GM21381 (cell line): Measurements from ENCODE around the gene PTPRG.

ENCODE experiments used
- ATAC-seq: cut with Tn5 transposase; IDR thresholded peaks from one replicate; pipeline ENCODE4 v1.9.1; 2021; ENCODE audit warnings: mild to moderate bottlenecking, moderate library complexity; ENCODE audit not compliant: unreplicated experiment

PTPRG gene

DNA sequence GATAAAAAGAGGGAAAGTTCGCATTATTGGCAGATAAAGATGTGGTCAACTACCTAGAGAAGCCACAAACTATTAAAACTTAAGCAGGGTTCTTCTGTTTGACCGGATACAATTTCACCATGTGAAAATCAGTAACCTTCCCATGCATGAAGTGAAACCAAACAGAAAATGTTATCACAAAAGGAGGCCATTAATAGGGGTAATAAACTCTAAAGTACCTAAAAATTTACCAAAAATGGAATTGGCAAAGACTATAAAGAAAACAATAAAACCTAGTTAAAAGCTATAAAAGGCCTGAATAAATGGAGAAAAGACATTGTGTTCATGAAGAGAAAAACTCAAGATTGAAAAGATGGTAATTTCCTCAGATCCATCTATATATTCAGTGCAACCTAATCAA is 728.6 kb downstream of the PTPRG start:
- ATAC-seq = no peak

DNA sequence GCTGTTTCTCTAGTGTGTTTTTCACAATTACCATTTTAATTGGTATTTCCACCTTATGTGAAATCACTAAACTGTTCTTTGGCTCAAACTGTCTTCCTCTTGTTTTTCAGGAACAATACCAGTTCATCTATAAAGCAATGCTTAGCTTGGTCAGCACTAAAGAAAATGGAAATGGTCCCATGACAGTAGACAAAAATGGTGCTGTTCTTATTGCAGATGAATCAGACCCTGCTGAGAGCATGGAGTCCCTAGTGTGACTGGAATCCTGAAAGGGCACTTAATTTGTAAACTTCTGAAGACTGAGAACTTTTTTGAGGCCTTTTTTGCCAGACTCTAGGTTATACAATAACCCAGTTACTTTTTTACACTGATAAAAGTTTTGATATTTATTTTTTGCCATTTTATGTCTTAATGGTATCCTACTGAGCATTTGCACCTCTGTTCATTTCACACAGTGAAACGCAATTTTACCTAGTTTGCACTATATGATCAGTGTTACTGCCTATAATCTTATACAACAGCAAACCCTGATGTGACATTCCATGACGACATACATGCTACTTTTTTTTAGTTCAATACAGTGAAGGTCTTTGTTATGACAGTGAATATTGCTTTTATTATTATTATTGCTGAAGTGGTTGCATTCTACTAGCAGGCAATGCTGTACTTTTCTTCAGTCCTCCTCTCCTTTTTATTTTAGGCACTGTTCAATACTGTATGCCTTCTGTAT is 731.8 kb downstream of the PTPRG start:
- no peak for ATAC-seq

DNA sequence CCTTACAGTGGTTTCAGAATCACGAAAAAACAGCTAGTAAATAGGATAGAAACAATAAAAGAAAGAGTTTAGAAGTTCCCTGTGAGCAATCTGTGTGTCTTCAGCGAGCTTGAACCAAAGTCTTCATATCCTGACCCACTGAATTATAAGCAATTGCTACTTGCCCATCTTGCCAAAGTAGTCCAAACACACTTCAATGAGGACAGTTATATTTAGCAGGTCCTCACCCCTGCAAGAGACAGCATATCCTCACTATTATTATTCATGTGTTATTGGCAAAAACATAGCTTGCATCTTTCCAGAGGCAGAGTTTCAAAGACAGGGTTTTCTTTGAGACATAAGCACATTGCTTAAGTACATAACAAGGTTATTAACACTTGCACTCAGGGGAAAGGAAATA is 734.2 kb downstream of the PTPRG start:
- ATAC-seq = no peak

DNA sequence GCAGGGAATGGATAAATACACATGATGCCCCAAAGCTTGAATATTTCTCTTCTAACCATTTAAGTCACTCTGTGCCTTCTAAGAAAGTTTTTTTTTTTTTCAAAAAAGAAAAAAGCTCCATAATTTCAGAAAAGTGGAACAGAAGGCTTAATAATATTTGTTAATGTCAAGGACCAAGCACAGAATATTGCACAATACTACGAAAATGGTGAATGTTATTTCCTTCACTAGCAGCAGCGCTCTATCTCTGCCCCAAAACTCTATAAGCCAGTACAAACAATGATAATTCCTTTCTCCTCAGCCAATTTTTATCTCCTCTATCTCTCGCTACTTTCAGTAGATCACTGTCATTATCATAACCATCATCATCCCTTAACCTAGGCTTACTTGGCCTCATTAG is 739.2 kb downstream of the PTPRG start:
- ATAC-seq = no peak

DNA sequence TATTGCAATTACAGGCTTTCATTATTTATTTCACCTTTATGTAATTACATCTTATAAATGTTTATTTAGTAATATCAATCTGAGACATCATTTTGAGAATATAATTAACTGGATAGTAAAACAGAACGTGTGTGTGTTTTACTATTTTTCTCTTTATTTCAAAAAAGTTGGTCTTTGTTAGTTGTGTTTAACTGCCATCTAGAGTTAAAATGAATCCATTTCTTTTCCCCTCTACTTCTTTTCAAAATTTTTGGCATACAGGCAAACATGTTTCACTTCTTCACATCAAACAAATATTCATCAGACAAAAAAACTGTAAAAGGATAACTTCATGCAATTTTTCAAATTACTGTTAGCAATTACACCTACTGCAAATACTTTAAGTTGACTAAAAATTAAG is 750.8 kb downstream of the PTPRG start:
- no peak for ATAC-seq

DNA sequence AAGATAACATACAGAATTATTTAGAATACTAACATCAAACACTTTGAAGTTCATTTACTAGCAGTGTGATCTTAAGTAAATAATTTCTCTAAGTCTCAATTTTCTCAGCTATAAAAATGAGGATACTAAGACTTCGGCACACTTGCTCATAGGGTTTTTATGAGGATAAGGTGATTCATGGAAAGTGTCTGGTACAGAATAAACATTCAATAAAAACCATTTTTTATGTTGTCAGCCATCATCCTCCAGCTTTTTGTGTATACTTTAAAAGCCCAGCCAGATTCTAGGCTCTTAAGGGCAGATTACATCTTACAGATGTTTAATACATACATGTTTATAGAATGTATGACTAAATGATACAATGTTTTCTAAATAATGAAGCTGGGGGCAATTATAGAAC is 755.2 kb downstream of the PTPRG start:
- no peak for ATAC-seq

DNA sequence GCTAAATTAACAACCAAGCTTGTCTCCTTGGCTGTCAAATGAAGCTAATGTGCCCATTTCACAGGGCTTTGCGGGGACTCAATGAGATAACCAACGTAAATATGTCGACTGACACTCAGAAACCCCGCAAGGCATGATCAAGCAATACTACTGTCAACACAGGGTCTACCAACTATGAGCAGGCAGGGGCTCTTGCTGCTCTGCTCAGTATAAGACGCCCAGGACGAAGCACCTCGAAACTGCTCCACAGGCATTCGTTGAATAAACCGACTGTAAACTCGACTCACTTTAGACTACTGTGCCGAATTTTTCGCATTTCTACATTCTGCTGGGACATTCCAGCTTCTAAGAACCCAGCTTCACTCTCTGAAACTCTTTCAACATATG is 757.0 kb downstream of the PTPRG start:
- ATAC-seq = no peak

DNA sequence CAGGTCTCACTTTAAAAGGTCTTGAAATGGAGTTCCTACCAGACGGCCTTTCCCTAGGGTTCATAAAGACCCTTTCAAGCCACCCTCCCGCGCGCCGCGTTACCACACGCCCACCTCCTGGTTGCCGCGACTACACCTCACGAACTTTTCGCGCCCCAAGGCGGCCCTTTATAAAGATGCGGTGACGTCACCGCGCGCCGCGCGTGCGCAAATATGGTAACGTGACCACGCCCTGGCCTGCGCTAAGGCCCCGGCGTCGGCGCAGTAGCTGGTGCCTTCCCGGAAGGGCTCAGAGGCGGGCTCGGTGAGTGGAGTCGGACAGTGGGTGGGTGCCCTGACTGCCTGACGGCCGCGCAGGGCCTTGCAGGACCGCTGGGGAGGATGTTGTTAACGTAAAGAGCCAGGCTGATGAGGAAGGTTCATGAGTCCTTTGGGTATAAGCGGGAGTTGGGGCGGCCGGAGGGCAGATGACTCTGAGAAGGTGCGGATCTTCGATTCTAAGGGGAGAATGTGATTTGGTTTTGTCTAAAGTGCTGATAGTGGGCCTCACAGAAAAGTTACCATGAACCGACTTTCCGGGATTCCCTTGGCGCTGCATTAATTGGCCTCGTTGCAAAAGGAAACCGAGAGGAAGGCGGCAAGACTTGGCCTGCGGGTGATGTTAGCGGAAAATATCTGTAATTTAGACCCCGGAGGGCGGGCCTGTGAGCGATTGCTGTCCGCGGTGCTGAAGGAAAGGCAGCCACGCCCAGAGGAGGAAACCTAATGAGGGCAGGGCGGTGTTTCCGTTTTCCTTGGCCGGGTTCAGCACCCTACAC is 757.6 kb downstream of the PTPRG start:
- peak; percentile 97 for ATAC-seq

DNA sequence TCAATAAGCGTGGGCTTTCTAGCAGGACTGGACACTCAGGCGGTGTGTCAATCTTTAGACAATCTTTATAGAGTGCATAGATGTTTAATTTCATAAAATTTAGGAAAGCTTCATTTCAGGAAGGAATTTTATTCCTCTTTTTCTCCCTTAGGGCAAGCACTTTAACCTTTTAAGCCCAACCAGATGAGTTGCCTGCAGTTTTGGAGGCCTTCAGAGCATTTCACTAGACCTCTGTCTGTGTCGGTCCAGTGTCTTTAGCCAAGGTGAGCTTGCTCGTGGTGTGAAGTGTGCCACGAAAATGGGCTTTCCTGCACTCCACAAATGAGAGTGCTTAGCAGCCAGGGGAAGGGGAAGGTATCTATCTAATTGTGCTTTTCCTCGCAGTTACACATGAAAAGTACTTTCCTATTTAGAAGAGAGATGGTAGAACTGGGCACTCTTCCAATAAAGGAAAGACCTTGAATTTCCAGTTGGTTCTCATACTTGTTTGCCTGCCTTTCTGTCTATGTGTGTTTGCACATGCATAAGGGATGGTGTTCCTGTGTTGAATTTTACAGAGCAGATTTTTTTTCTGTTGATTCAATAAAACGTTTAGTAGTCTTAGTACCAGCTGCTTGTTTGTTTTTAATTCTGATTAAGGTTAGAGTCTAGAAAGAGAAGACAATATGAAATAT is 758.3 kb downstream of the PTPRG start:
- ATAC-seq = no peak

DNA sequence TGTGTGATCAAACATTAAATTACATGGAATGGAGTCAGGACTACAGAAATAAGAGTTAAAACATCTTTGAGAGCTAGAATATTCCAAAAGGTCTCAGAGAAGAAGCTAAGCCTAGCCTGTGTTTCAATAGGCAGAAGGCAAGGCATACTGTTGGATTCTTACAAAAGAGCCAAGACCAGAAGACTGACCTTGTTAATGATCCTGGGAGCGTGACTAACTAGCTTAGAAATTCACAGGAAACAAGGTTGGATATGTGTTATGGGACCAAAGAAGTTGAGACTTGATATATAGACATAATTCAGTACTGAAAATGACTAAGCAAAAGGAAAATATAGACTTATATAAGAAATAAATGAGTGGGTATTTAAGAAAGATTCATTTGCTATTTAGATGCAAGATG is 761.9 kb downstream of the PTPRG start:
- no peak for ATAC-seq

DNA sequence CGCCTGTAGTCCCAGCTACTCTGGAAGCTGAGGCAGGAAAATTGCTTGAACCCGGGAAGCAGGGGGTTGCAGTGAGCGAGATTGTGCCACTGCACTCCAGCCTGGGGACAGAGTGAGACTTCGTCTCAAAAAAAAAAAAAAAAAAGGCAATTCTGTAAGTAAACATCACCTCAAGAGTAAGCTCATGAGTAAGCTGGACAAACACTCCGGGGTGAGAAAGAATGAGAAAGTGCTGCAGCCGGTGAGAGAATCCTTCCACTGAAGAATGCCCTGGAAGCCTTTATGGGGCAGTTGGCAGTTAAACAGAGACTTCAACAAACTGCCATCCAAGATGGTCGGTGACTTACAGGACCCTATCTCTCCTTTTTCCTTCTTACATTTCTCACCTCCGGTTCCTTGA is 764.5 kb downstream of the PTPRG start:
- ATAC-seq = no peak

DNA sequence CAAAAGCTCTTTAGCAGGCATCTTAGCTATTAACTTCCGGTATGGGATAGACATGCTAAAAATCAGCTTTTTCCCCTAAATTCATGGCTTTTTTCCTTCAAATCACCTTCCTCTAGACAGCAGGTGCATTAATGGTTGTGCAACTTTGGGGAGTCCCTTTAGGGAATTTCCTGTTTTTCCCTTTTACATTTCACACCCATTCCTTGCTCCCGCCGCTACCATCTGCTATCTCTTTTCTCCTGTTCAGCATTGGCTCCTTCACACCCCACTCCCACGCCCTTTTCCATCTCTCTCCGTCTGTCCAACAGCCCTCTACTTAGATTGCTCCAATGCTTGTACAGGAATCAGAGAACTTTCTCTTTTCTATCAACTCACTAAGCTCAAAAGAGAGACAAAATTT is 768.6 kb downstream of the PTPRG start:
- no peak for ATAC-seq

DNA sequence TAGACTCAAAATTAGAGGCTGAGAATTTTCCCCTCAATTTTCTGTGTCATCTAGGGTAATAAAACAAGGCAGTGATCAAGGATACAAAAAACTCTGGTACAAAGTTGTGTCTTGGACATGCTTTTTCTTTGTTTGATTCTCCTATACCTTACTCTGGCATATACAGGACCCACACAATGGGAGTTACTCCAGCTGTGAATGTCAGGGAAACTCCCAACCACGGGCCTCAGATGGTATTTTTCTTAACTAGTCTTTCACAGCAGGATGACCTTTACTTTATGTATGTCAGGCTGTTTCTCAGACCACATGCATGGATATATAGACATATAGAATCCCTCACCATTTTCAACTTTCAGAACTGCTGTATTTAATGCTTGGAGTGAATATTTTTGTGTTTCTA is 770.6 kb downstream of the PTPRG start:
- ATAC-seq = no peak

DNA sequence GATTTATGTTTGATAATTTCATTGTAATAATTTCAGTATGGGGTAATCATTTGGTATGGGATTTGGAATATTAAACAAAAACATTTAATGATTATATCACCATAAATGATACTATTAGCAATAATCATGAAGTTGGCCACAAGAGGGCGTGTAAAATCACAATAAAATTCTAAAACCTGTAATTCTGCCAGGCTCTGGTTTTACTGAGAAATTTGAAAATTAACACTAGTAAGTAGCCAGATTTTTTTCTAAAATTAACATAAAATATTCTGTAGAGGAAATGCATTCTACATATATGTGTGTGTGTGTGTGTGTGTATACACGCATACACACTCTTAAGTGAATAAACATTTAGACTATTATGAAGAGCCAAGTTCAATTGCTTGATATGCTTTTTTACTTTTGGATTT is 771.5 kb downstream of the PTPRG start:
- ATAC-seq = no peak

DNA sequence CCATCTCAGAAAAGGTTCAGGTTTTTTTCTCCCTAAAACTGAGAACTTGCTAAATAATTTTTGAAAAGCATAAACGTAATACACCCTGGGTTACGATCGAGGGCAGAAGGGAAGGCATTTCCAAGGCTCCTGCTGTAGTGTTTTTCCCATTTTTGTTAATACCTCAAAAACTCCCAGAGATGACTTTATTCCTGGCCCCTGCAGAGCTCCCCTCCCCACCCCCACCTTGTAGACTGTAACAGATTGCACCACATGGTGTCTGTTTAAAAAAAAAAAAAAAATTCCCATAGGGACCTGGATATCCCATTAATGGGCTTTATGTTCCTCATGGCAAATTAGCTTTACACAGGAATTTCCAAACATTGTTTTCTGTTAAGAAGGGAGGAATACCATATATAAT is 773.8 kb downstream of the PTPRG start:
- no peak for ATAC-seq

DNA sequence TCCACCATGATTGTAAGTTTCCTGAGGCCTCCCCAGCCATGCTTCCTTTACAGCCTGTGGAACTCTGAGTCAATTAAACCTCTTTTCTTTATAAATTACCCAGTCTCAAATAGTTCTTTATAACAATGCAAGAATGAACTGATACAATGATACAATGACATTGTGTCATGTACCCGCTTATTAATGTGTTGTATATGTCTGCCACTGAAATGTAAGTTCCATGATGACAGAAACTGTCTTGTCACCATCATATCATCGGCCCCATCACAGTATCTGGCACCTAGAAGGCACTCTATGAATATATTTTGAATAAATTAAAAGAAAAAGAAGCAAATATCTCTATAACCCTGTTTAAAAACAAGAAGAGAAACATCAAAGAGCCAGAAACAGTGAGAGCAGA is 782.4 kb downstream of the PTPRG start:
- ATAC-seq = no peak
